NT2/D1 (cell line): Measurements from ENCODE around the gene OBSCN.

ENCODE experiments used
- SUZ12 ChIP-seq: IDR thresholded peaks from 2 replicates; pipeline ENCODE4 v1.6.1; 2011; ENCODE audit not compliant: insufficient read length, insufficient read depth; ENCODE audit errors: extremely low read depth
- YY1 ChIP-seq: IDR thresholded peaks from 2 replicates; pipeline ENCODE4 v1.6.1; 2011; ENCODE audit not compliant: insufficient read length, insufficient read depth
- ZNF274 ChIP-seq: IDR thresholded peaks from 2 replicates; pipeline ENCODE4 v1.6.1; 2011; ENCODE audit warnings: mild to moderate bottlenecking, low read depth, low read length

GRCh38 chr1:228166170-228166936 is 41.5 kb upstream of the OBSCN start:
- TF ChIP-seq ZNF274 (no peak), YY1 (no peak), SUZ12 (no peak)
